ENCODE results near the gene PADI3.

GRCh38 chr1:17200246-17200645 is 48.7 kb upstream of the PADI3 start:
- TF ChIP-seq CTCF (conservative IDR thresholded peaks at IDR 0.05; ENCODE audit: low read depth in 2 of 2) (no peak), POLR2AphosphoS5 (IDR thresholded peaks at IDR 0.05; ENCODE audit: low read depth) (no peak)

Data from GM23338 (cell line).